NCI-H1436 treated with DMSO at 0.1 percent for 48 hours (cell line): ENCODE data around the gene LONRF3.

Experiments used
- DNase-seq: peaks from one replicate; lab custom pipeline; 2025; lab: John Stamatoyannopoulos, UW

The LONRF3 gene

GRCh38 chrX:119036107-119037029, 62.0 kb downstream of the LONRF3 start:
- no peak for DNase-seq

- DNase-seq, result no peak
These were observed 66.0 kb downstream of the LONRF3 start for GRCh38 chrX:119040432-119040831.

- no peak for DNase-seq
These were observed 66.8 kb downstream of the LONRF3 start for GRCh38 chrX:119041175-119041574.

- no peak for DNase-seq
These were observed 67.6 kb downstream of the LONRF3 start for GRCh38 chrX:119042040-119042439.

- no peak for DNase-seq
These were observed 68.6 kb downstream of the LONRF3 start for GRCh38 chrX:119042996-119043395.

GRCh38 chrX:119045884-119046283, 71.5 kb downstream of the LONRF3 start:
- no peak for DNase-seq

- no peak for DNase-seq
These were observed 81.3 kb downstream of the LONRF3 start for GRCh38 chrX:119055687-119056086.

GRCh38 chrX:119062750-119063374, 88.4 kb downstream of the LONRF3 start:
- DNase-seq, result no peak

- DNase-seq, result no peak
These were observed 89.0 kb downstream of the LONRF3 start for GRCh38 chrX:119063428-119063827.

GRCh38 chrX:119067023-119067739, 92.8 kb downstream of the LONRF3 start:
- DNase-seq, result no peak
